Skin of body (tissue), 2 donors: ENCODE data around the gene APH1B. TPM values are rescaled to one million over a fixed set of nuclear protein-coding genes. Genes with fewer than 3 reads are reported as not detected.
"Not testable (repeated sequence)": the region's sequence is repeated elsewhere in the genome, so short reads cannot be mapped to it uniquely, and the experiment has no call there.

Experiments used
- DNase-seq: peaks from one replicate; lab custom pipeline; 2025; lab: John Stamatoyannopoulos, UW
- total RNA-seq: library from RNA; depleted of rRNA; stranded (reverse); fragments of >200 nt; gene quantifications from one replicate; pipeline ENCODE4 v1.2.3, GENCODE V29; 2014

Gene APH1B
- total RNA-seq, 1 donor from 2014 or later, result 13.3 TPM

- DNase-seq, result no peak
These were observed 53.5 kb downstream of the APH1B start for GRCh38 chr15:63330926-63331325.

GRCh38 chr15:63331456-63331855 lies 54.1 kb downstream of the APH1B start:
- DNase-seq, result no peak

- DNase-seq, result peak; percentile 15
These were observed 55.1 kb downstream of the APH1B start for GRCh38 chr15:63332367-63333124.

DNA sequence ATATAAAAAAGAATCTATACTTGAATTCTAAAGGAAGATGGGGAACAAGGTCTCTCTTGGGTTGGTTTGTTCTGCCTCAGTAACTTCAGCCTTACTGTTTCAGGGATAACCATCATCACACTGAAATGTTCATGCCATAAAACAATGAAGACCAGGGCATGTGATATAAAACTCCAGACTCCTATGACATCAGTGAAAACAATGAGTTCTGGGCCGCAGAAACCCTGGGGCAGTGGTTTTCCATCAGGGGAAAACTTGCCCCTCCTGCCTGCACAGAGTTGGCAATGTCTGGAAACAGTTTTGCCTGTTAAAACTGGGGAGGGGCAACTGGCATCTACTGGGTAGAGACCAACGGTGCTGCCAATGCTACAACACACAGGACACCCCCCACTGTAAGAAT lies 57.4 kb downstream of the APH1B start:
- no peak for DNase-seq

- DNase-seq, result no peak
These were observed 58.3 kb downstream of the APH1B start for GRCh38 chr15:63335543-63336240.

- no peak for DNase-seq
These were observed 59.6 kb downstream of the APH1B start for GRCh38 chr15:63337046-63337445.

GRCh38 chr15:63338170-63338569 lies 60.8 kb downstream of the APH1B start:
- DNase-seq, result peak; percentile 20

DNA sequence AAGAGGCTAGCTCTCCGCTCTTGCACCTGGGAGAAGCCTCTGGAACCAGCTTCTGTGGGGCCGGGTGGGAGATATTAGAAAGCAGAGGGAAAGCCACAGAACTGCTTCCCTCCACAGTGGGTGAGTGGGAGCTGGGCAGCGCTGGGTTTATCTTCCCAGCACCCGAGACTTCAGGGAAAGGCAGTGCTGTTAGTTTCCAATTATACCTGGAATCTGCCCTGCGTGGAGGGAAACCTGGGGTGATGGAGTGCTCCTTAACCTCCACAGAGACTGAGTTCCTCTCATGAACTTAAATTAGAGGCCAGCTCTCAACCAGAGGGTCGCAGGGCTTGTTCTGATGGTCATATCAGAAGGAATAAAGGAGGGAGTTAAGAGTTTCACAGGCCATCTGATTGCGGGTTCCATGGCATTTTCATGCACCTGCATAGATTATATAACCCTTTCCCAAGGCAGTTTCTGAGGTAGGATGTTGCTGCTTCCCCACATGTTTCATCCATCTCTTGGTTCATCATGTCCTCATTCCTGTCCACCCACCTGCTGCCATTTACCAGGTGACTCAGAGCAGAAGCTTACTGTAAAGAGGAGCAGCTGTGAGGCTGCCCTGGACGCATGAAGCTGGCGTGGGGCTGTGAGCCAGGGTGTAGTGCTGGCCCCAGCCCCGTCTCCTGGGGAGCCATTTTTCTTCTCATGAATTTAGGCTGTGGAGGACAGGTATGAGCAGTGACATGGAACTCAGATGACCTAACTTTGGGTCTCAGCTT lies 61.8 kb downstream of the APH1B start:
- no peak for DNase-seq

DNA sequence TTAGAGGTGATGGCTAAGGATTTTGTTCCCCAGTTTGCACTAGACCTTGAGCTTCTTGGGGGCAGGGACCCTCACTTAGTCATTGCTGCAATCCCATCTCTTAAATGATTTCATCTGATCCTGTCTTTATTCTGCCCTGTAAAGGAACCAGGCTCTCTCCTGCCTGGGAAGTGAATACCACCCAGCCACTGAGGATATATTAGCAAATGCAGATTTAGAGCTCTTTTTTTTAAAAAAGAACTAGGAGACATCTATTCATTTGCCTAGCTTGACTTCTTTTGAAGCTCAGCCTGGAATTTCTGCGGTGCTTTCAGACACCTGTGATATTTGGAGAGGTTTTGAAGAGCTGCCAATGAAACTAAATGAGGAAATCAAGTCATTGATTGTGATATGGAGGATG lies 62.4 kb downstream of the APH1B start:
- no peak for DNase-seq

GRCh38 chr15:63340353-63340752 lies 62.9 kb downstream of the APH1B start:
- DNase-seq, result no peak

DNA sequence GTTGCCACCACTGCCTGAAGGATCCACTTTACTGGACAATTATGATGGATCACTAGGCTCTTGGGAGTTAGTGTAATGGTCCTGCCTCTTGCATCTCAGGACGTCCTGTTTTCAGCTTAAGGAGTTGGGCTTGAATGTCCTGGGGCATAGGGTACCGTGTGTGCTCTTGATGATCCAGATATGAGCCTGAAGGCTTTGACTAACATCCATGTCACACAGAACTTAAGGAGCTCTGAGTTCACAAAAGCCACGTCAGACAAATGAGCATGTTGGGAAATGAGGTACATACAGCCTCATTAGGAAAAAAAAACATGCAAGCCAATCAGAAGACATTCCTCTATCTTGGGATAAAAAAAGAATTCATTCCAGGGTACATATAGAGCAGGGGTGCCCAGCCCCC lies 63.5 kb downstream of the APH1B start:
- DNase-seq, result no peak

DNA sequence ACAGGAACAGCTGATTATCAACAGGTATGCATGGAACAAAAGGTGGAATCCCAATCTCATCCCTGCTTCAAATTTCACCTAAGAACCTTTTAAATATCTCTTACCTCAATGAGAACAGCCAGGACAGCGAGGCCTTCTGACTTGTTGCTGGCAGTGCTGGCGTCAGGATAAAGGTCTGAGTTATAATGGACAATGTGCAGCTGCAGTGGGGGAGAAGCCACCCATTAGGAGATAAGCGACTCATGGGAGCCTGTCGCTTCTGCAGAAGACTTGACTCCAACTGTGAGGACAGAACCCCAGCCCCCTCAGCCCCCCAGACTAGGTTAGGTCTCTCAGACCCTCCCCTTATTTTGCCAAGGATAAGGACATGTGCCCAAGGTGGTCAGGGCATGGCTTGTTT lies 64.5 kb downstream of the APH1B start:
- DNase-seq, result no peak

DNA sequence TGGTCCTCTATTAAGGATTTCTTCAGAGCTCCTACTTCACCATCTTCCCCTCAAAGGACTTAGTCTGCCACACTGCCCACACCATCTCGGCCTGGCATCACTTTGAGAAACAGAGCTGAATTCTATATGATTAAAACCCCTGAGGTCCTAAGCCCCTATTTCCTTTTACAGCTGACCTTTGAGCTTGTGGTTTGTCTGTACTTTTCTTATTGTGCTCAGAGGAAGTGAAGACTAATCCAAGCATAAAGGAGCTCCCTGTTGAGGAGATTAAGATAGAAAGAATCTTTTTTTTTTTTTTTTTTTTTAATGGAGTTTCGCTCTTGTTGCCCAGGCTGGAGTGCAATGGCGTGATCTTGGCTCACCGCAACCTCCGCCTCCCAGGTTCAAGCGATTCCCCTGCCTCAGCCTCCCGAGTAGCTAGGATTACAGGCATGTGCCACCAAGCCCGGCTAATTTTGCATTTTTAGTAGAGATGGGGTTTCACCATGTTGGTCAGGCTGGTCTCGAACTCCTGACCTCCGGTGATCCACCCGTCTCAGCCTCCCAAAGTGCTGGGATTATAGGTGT lies 65.7 kb downstream of the APH1B start:
- not testable (repeated sequence) for DNase-seq

GRCh38 chr15:63344731-63345390 lies 67.5 kb downstream of the APH1B start:
- DNase-seq, result no peak

DNA sequence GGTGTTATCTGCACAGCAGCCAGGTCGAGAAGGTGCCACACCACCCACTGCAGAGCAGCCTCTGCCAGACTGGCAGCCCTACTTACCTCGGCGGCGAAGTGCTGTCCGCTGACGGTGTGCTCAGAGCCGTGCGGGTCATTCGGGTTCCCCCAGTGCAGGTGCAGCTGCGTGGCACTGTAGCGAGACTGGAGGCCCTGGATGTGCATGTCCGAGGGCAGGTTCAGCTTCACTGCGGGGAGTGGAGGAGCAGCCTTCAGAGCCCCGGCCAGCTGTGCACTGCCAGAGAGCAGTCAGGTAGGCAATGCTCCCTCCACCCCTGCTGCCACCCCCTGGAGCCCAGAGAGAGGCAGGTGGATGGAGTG lies 68.0 kb downstream of the APH1B start:
- no peak for DNase-seq

DNA sequence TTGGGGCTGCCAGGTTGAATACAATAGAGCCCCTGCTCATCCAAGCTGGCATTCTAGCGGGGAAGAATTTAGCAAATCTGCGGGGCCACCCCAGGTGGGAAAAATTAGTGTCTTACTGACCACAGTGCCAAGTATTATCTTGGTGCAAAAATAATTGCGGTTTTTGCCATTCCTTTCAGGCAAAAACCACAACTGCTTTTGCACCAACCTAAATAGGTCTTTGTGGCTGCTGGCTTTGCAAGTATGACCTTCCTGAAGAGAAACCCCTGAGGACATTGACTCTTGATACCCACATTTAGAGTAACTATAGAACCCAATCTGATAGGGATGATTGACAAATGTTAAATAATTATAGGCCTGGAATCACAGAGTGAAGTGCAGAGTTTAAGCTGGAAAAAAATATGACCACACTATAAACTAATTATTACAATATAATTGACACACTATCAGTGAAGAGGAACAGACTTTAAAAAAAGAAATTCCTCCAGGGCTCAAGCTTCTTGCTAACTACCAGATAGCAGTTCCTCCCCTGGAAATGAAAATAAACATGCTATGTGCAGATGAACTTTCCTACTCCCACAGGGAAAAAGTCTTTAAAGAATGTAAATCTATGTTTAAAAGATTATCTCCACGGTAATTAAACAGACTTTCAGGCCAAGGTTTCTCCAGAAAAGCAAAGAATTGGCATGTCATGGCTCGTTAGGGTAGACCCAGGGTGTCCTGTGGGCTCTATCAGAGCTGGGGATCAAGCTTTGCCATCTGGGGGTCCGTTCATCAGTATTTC lies 69.9 kb downstream of the APH1B start:
- no peak for DNase-seq

- no peak for DNase-seq
These were observed 71.0 kb downstream of the APH1B start for GRCh38 chr15:63348392-63348791.

DNA sequence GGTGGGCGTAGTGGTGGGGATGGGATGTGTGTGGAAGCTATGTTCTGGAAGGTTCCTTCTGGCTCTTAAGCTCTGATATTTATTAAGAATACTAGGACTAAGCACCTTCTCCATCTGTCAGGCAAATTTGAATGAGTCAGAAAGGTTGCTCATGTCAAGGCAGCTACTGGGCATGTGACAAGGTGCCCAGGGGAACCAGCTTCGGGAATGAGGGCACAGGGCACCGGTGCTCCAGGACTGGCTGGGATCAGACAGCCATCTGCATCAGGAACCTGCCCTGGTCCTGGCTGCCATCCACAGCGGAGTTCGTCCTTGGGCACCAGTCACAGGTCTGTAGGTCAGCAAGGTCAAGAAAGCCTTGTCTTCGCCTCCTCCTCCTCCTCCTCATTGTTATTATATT lies 71.8 kb downstream of the APH1B start:
- DNase-seq, result no peak

DNA sequence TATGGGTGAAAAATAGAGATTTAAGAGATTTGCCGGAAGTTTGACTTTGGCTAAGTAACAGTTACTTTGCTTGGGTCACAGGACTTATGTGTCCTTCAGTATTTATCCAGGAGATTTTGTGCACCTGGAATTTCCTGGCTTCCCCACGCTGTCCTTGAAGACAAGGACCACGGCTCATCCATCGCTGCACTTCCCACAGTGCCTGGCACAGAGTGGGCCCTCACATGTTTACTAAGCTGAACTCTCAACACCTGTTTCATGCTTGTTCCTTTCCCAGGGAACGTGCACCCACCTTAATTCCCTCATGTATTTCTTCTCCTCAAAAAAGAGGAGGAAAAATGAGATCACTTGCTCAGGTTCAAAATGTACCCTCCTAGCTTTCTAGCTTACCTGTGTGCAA lies 72.2 kb downstream of the APH1B start:
- DNase-seq, result no peak

DNA sequence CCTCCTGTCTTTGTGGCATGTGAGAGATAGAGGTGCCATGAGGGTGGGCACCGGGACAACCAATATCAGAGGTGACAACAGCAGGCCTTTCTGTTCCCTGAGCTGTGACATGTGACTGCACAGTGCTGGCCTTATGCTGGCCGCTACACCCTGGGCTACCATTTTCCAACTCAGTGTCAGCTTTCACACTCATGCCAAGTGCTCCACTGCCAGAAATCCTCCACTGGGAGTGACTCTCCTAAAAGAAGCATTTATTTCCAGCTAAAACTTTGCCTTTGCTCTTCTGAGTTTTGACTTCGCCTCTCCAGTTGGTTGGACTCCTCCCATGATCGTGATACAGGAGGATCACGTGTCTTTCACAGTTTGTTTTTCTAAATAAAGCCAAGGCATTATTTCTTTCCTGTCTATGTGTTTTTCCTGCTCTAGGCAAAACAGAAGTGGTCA lies 72.8 kb downstream of the APH1B start:
- peak; percentile 40 for DNase-seq

DNA sequence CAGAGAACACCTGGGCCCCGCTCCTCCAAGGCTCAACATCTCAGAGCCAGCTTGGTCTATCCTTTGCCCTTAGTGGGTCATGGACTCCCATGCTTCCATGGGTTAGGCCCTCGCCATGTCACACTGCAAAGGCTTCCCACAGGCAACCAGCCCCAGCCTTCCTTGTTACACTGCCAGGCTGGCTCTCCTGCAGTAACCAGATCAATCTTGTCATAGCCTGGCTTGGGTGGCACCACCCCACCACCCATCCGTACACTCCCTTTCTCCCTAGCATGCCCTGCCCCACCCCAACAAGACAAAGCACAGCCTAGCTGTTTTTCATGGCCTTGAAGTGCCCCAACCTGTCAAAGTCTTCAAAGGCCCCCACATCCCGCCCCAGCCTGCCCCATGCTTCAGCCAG lies 73.8 kb downstream of the APH1B start:
- no peak for DNase-seq
